Left lung (tissue), 10 donors: Measurements from ENCODE around the gene EIF3A. TPM values are rescaled to one million over a fixed set of nuclear protein-coding genes. Genes with fewer than 3 reads are reported as not detected.
A peak's percentile ranks its signal among the peaks of the same experiment; 100 is the strongest.
"Not testable (repeated sequence)": the region's sequence is repeated elsewhere in the genome, so short reads cannot be mapped to it uniquely, and the experiment has no call there.

Experiments
- ATAC-seq: fragments of 200-7000 bp; cut with Tn5 transposase; one replicate; pipeline ENCODE4 v1.9.1; 2020; ENCODE audit warnings: moderate library complexity
- DNase-seq, 4 donors: peaks; one replicate each; pipeline ENCODE4 v3.0.0-alpha.2; 2013 to 2020
- H3K27ac ChIP-seq, 2 donors: fragments of 200-600 bp; sonication (generic) in 1 of 2; one replicate each; pipeline versions ENCODE4 v1.5.0 to v1.8.0; 2020 to 2021
- H3K27me3 ChIP-seq, 2 donors: fragments of 200-600 bp; sonication (generic) in 1 of 2; one replicate each; pipeline versions ENCODE4 v1.5.0 to v1.8.0; 2020 to 2021
- H3K36me3 ChIP-seq, 2 donors: fragments of 200-600 bp; sonication (generic) in 1 of 2; one replicate each; pipeline versions ENCODE4 v1.5.0 to v1.8.0; 2020 to 2021
- H3K4me1 ChIP-seq, 2 donors: fragments of 200-600 bp; one replicate each; pipeline ENCODE4 v1.8.0; 2021
- H3K4me3 ChIP-seq, 2 donors: fragments of 200-600 bp; sonication (generic) in 1 of 2; one replicate each; pipeline versions ENCODE4 v1.5.0 to v1.8.0; 2020 to 2021; ENCODE audit warnings: mild to moderate bottlenecking in 1 of 2
- H3K9me3 ChIP-seq, 2 donors: fragments of 200-600 bp; sonication (generic) in 1 of 2; one replicate each; pipeline versions ENCODE4 v1.5.0 to v1.8.0; 2020 to 2021
- intact Hi-C, 2 donors: fragments of 100-400 bp; cut with DNase I; formaldehyde crosslinking; loops; one replicate each; pipeline versions ENCODE4 v1.11.2 to v1.14.2; 2022
- polyA plus RNA-seq, 6 donors: library from polyadenylated mRNA; unstranded; fragments of 120-200 nt; gene quantifications; one replicate each; pipeline ENCODE4 v1.2.1, GENCODE V29; 2013; ENCODE audit not compliant: insufficient read length in 6 of 6
- total RNA-seq, 2 donors: library from RNA; stranded (reverse); fragmentation: NEBNext Ultra II Directional; extraction: Animal tissue kit (Norgen Biotek cat#: 25700); gene quantifications; one replicate each; pipeline ENCODE4 v1.2.1, GENCODE V29; 2021
- TF ChIP-seq, protein P1 (sequence below), 2 donors: fragments of 200-600 bp; sonication (generic) in 1 of 2; IDR thresholded peaks; one replicate each; pipeline versions ENCODE4 v1.5.0 to v1.8.0; 2021; ENCODE audit warnings: antibody characterized with exemption in 2 of 2
- donor health status: DM: no; HTN: yes; CAD: no.
- donor health status: DM: no; HTN: no; CAD: no.

The EIF3A gene
- total and polyA plus RNA-seq, 8 donors = 89.1 to 172 (median 154) TPM

DNA sequence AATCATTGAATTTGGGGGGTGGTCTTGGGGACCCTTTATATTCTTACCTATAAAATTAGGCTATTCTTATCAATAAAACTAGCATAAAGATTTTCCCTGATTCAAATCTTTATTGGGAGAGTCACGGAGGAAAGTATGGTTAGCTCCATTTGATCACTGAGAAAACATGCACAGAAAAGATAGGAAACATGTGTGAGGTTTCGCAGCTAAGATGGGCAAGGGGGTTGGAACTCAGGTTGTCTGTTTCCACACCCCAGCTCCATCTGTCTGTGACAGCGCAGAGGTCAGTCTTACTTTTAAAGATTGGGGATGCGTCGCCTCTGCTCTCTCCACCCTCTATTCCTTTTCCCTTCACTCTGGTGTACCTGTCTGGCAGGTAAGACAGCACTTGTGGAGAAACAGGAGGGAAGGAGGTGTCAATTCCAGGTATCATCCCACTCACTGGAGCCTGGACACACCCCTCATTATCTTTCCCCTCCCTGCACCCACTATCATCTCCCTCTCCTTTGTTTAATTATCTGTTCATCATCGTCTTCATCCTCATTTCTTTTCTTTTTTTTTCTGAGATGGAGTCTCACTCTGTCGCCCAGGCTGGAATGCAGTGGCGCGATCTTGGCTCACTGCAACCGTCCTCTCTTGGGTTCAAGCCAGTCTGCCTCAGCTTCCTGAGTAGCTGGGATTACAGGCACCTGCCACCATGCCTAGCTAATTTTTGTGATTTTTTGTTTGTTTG lies 20.9 kb upstream of the EIF3A start:
- Histone ChIP-seq H3K4me3 (no peak overlapping the region), H3K27ac (peak overlapping the region in 1 of 2 donors; percentile 4), H3K9me3 (no peaks in the 10 kb centered on the region), H3K36me3 (no peaks in the 10 kb centered on the region), H3K4me1 (peaks cover 10 to 21% of the 10 kb centered on the region in 2 donors), H3K27me3 (no peaks in the 10 kb centered on the region)
- no peak for DNase-seq
- no peak for ATAC-seq
- TF ChIP-seq, protein P1, sequence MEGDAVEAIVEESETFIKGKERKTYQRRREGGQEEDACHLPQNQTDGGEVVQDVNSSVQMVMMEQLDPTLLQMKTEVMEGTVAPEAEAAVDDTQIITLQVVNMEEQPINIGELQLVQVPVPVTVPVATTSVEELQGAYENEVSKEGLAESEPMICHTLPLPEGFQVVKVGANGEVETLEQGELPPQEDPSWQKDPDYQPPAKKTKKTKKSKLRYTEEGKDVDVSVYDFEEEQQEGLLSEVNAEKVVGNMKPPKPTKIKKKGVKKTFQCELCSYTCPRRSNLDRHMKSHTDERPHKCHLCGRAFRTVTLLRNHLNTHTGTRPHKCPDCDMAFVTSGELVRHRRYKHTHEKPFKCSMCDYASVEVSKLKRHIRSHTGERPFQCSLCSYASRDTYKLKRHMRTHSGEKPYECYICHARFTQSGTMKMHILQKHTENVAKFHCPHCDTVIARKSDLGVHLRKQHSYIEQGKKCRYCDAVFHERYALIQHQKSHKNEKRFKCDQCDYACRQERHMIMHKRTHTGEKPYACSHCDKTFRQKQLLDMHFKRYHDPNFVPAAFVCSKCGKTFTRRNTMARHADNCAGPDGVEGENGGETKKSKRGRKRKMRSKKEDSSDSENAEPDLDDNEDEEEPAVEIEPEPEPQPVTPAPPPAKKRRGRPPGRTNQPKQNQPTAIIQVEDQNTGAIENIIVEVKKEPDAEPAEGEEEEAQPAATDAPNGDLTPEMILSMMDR (IDR thresholded peaks at IDR 0.05) = no peak
- intact Hi-C loops = no loop called here

DNA sequence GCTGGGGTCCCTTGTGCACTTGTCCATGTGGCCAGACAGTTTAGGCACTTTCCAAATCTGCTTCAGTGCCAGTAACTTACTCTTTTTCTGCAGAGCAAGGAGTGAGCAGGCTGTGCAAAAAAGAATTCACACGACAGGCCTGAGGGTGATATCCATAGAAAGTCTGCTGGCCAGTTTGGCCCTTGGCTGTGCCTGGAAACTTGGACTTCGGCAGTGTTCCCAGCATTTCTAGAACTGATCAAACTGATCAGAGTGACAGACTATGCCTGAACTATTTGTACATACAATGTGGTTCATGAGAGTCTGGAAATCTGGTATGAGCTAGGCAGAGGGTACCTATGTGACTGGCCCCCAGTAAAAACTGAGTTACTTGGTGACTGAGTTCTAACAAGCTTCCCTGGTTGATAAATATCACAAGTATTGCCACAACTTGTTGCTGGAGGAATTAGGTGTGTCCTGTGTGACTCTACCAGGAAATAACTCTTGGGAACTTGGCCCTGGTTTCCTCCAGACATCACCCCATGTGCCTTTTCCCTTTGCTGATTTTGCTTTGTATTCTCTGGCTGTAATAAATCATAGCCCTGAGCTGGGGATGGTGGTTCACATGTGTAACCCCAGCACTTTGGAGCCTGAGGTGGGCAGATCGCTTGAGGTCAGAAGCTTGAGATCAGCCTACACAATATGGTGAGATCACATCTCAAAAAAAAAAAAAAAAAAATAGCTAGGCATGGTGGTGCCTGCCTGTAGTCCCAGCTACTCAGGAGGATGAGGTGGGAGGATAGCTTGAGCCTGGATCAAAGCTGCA lies 20.0 kb upstream of the EIF3A start:
- ATAC-seq (no peak), DNase-seq (no peak)
- Histone ChIP-seq H3K9me3 (no peaks in the 10 kb centered on the region), H3K27ac (peak overlapping the region in 1 of 2 donors; percentile 4), H3K36me3 (no peaks in the 10 kb centered on the region), H3K27me3 (no peaks in the 10 kb centered on the region), H3K4me3 (no peak overlapping the region), H3K4me1 (peaks cover 10 to 14% of the 10 kb centered on the region in 2 donors)
- TF ChIP-seq, protein P1 (IDR thresholded peaks at IDR 0.05) = no peak
- intact Hi-C loops = no loop called here

DNA sequence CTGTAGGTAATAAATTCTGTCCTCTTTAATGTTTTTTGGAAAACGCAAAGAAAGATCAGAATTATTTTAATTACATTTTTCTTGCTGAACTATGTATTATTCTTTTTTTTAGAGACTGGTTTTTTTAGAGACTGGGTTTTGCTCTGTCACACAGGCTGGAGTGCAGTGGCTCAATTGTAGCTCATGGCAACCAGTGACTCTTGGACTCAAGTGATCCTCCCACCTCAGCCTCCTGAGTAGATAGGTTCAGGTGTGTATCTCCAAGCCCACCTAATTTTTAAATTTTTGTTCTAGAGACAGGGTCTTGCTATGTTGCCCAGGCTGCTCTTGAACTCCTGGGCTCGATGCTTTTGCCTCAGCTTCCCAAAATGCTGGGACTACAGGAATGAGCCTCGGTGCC lies 18.0 kb upstream of the EIF3A start:
- no peak for ATAC-seq
- TF ChIP-seq, protein P1 (IDR thresholded peaks at IDR 0.05) = no peak
- Histone ChIP-seq H3K4me1 (peaks cover 0 to 3% of the 10 kb centered on the region in 2 donors), H3K9me3 (no peaks in the 10 kb centered on the region), H3K27ac (no peak overlapping the region), H3K27me3 (no peaks in the 10 kb centered on the region), H3K36me3 (no peaks in the 10 kb centered on the region), H3K4me3 (no peak overlapping the region)
- intact Hi-C loops = no loop called here
- no peak for DNase-seq

DNA sequence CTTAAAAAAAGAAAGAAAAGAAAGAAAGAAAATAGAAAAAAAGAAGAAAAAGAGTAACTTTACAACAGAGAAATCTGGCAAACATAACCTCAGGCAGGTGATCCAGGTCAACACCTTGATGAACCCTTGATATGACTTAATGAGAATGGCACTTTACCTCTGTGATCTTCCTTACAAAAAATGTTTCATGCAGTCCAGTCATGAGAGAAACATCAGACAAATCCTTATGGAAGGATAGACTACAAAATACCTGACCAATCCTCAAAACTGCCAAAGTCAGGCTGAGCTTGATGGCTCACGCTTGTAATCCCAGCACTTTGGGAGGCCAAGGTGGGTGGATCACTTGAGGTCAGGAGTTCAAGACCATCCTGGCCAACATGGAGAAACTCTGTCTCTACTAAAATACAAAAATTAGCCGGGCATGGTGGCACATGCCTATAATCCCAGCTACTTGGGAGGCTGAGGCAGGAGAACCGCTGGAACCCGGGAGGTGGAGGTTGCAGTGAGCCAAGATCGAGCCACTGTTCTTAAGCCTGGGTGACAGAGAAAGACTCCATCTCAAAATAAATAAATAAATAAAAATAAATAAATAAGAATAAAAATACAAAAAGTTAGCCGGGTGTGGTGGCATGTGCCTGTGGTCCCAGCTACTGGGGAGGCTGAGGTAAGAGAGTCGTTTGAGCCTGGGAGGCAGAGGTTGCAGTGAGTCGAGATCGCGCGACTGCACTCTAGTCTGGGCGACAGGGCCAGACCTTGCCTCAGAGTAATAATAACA lies 16.2 kb upstream of the EIF3A start:
- H3K27ac ChIP-seq, ATAC-seq, DNase-seq, H3K36me3 ChIP-seq, intact Hi-C loops, H3K27me3 ChIP-seq, H3K9me3 ChIP-seq, H3K4me3 ChIP-seq, H3K4me1 ChIP-seq: not testable (repeated sequence)

DNA sequence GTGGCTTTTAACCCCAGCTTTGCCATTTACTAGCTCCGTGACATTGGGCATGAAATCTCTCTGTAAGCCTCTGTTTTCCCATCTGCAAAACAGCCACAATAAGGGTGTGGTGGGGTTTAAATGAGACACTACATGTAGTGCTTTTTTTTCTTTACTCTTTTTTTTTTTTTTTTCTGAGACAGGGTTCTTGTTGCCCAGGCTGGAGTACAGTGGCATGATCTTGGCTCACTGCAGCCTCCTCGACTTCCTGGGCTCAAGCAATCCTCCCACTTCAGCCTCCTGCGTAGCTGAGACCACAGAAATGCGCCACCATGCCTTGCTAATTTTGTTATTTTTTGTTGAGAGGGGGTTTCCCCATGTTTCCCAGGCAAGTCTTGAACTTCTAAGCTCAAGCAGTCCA lies 15.0 kb upstream of the EIF3A start:
- Histone ChIP-seq H3K4me3 (no peak overlapping the region), H3K9me3 (no peaks in the 10 kb centered on the region), H3K36me3 (no peaks in the 10 kb centered on the region), H3K4me1 (peaks cover 0 to 8% of the 10 kb centered on the region in 2 donors), H3K27me3 (no peaks in the 10 kb centered on the region), H3K27ac (no peak overlapping the region)
- TF ChIP-seq, protein P1 (IDR thresholded peaks at IDR 0.05) = no peak
- ATAC-seq (no peak), DNase-seq (no peak)
- intact Hi-C loops = no loop called here
